ENCODE measurements around the gene CMAS. TPM values are rescaled to one million over a fixed set of nuclear protein-coding genes. Genes with fewer than 3 reads are reported as not detected.
"Not testable (repeated sequence)": the region's sequence is repeated elsewhere in the genome, so short reads cannot be mapped to it uniquely, and the experiment has no call there.

CMAS gene
- total RNA-seq, 4 donors from 2014 or later = 25.8 to 60.2 (median 33.1) TPM

- Histone ChIP-seq H3K9me3 (no peaks in the 10 kb centered on the region), H3K4me1 (no peaks in the 10 kb centered on the region), H3K4me3 (no peak overlapping the region), H3K27ac (no peak overlapping the region), H3K27me3 (no peaks in the 10 kb centered on the region), H3K36me3 (no peaks in the 10 kb centered on the region)
- no peak for TF ChIP-seq POLR2AphosphoS5 (IDR thresholded peaks at IDR 0.05)
- no peak for TF ChIP-seq POLR2A (IDR thresholded peaks at IDR 0.05)
- TF ChIP-seq EP300 (IDR thresholded peaks at IDR 0.05) = no peak
- TF ChIP-seq CTCF (IDR thresholded peaks at IDR 0.05) = no peak
- WGBS, 2 donors (ENCODE audit: low coverage in 1 of 2) = no CpG with 5 or more reads among the region's 7 CpGs
- no peak for ATAC-seq
Measured at GRCh38 chr12:22008196-22008595, 37.8 kb upstream of the CMAS start.

- Histone ChIP-seq H3K27ac (no peak overlapping the region), H3K27me3 (no peaks in the 10 kb centered on the region), H3K4me3 (no peak overlapping the region), H3K36me3 (no peaks in the 10 kb centered on the region), H3K9me3 (no peaks in the 10 kb centered on the region), H3K4me1 (no peaks in the 10 kb centered on the region)
- 58 to 59% methylated on average over 6 to 7 of the region's 7 CpGs for WGBS, 2 donors (ENCODE audit: low coverage in 1 of 2)
- TF ChIP-seq CTCF (IDR thresholded peaks at IDR 0.05) = no peak
- TF ChIP-seq EP300 (IDR thresholded peaks at IDR 0.05) = no peak
- no peak for TF ChIP-seq POLR2AphosphoS5 (IDR thresholded peaks at IDR 0.05)
- no peak for TF ChIP-seq POLR2A (IDR thresholded peaks at IDR 0.05)
- no peak for ATAC-seq
Measured at GRCh38 chr12:22014041-22014782, 31.8 kb upstream of the CMAS start.

- Histone ChIP-seq H3K9me3 (no peaks in the 10 kb centered on the region), H3K4me1 (no peaks in the 10 kb centered on the region), H3K4me3 (no peak overlapping the region), H3K27me3 (no peaks in the 10 kb centered on the region), H3K27ac (no peak overlapping the region), H3K36me3 (no peaks in the 10 kb centered on the region)
- TF ChIP-seq POLR2AphosphoS5 (IDR thresholded peaks at IDR 0.05) = no peak
- no peak for TF ChIP-seq CTCF (IDR thresholded peaks at IDR 0.05)
- TF ChIP-seq EP300 (IDR thresholded peaks at IDR 0.05) = no peak
- no peak for TF ChIP-seq POLR2A (IDR thresholded peaks at IDR 0.05)
- ATAC-seq = no peak
- WGBS, 2 donors (ENCODE audit: low coverage in 1 of 2) = 56 to 60% methylated on average over 4 to 7 of the region's 7 CpGs
Measured at GRCh38 chr12:22014783-22015144, 31.3 kb upstream of the CMAS start.

- no peak for ATAC-seq
- Histone ChIP-seq H3K9me3 (no peaks in the 10 kb centered on the region), H3K27ac (no peak overlapping the region), H3K36me3 (no peaks in the 10 kb centered on the region), H3K27me3 (no peaks in the 10 kb centered on the region), H3K4me1 (no peaks in the 10 kb centered on the region), H3K4me3 (no peak overlapping the region)
- TF ChIP-seq POLR2A (IDR thresholded peaks at IDR 0.05) = no peak
- no peak for TF ChIP-seq CTCF (IDR thresholded peaks at IDR 0.05)
- no peak for TF ChIP-seq POLR2AphosphoS5 (IDR thresholded peaks at IDR 0.05)
- no peak for TF ChIP-seq EP300 (IDR thresholded peaks at IDR 0.05)
Measured at GRCh38 chr12:22016982-22017381, 29.0 kb upstream of the CMAS start.

- H3K36me3 ChIP-seq = no peaks in the 10 kb centered on the region
- ATAC-seq = no peak
Measured at GRCh38 chr12:22018860-22019259, 27.2 kb upstream of the CMAS start.

GRCh38 chr12:22023489-22023888, 22.5 kb upstream of the CMAS start:
- not testable (repeated sequence) for H3K27me3 ChIP-seq, ATAC-seq, H3K9me3 ChIP-seq

More at GRCh38 chr12:22018860-22019259, 27.2 kb upstream of the CMAS start:
- Histone ChIP-seq H3K27me3 (no peaks in the 10 kb centered on the region), H3K4me3 (no peak overlapping the region), H3K27ac (no peak overlapping the region), H3K9me3 (no peaks in the 10 kb centered on the region), H3K4me1 (no peaks in the 10 kb centered on the region)
- no peak for TF ChIP-seq POLR2A (IDR thresholded peaks at IDR 0.05)
- peak; percentile 19 to 48 (median 36) for TF ChIP-seq CTCF (IDR thresholded peaks at IDR 0.05)
- 34 to 45% methylated on average over 6 of the region's 6 CpGs for WGBS, 2 donors (ENCODE audit: low coverage in 1 of 2)

More at GRCh38 chr12:22023489-22023888, 22.5 kb upstream of the CMAS start:
- not testable (repeated sequence) for H3K36me3 ChIP-seq, H3K27ac ChIP-seq, H3K4me1 ChIP-seq, H3K4me3 ChIP-seq

Measured in gastroesophageal sphincter (tissue), 4 donors.